Endothelial cell of umbilical vein (primary cell): ENCODE results near the gene TAF12. TPM values are rescaled to one million over a fixed set of nuclear protein-coding genes. Genes with fewer than 3 reads are reported as not detected.

Source experiments
- BruUV-seq: library from RNA; stranded (reverse); fragments of 400-500 nt; replicated peaks from 2 replicates; lab custom pipeline; 2021; lab: Mats Ljungman, UMichigan
- CTCF ChIA-PET: fragments of 300-600, 350-600 bp; sonication (Branson Sonifier 250); formaldehyde crosslinking; loops from one replicate; lab custom pipeline; 2021; ENCODE audit warnings: antibody characterized with exemption, inconsistent platforms; lab: Charles Lee
- POLR2A ChIA-PET: fragments of 300-600, 350-600 bp; sonication (Branson Sonifier 250); formaldehyde crosslinking; loops from one replicate; lab custom pipeline; 2021; ENCODE audit warnings: antibody characterized with exemption, inconsistent platforms; lab: Charles Lee
- DNase-seq: peaks from one replicate; pipeline ENCODE4 v3.0.0-alpha.2; 2011; ENCODE audit warnings: low read depth, low spot score
- FAIRE-seq: peaks from 2 replicates; lab custom pipeline; 2011; peaks lifted over from hg19 to GRCh38; lab: Jason Lieb, UNC
- H2AFZ ChIP-seq: 2 replicates; pipeline ENCODE4 v1.6.0; 2012; ENCODE audit warnings: low read depth, low read length, control low read depth, inconsistent platforms
- H3K27ac ChIP-seq: 2 replicates; pipeline ENCODE4 v1.5.1; 2011; ENCODE audit warnings: low read depth, mild to moderate bottlenecking, control low read depth, low read length, moderate library complexity; ENCODE audit not compliant: insufficient read depth
- H3K27me3 ChIP-seq, 2 experiments: 2 replicates each; pipeline versions ENCODE4 v1.6.0 to v1.6.1; 2011; ENCODE audit warnings: low read length in 2 of 2, mixed read lengths in 1 of 2; ENCODE audit not compliant: control insufficient read depth in 2 of 2, insufficient read depth in 2 of 2
- H3K36me3 ChIP-seq, 2 experiments: 2 replicates in 1 of 2; 3 replicates in 1 of 2; pipeline ENCODE4 v1.5.1; 2011; ENCODE audit warnings: low read length in 2 of 2, mild to moderate bottlenecking in 1 of 2, moderate library complexity in 1 of 2; ENCODE audit not compliant: control insufficient read depth in 2 of 2, insufficient read depth in 2 of 2; ENCODE audit errors: extremely low read depth in 1 of 2
- H3K4me1 ChIP-seq: 3 replicates; pipeline ENCODE4 v1.5.1; 2011; ENCODE audit warnings: mild to moderate bottlenecking, low read length; ENCODE audit not compliant: control insufficient read depth, insufficient read depth; ENCODE audit errors: extremely low read depth
- H3K4me2 ChIP-seq: 2 replicates; pipeline ENCODE4 v1.6.1; 2011; ENCODE audit warnings: low read length, control low read depth, mixed read lengths; ENCODE audit not compliant: insufficient read depth
- H3K4me3 ChIP-seq, 3 experiments: fragments of 200-600 bp in 1 of 3; sonication (generic), shearing (Covaris generic) in 1 of 3; replicated peaks in 1 of 3; 2 replicates each; pipeline ENCODE4 v1.5.1; 2011 to 2016; ENCODE audit warnings: control low read depth in 3 of 3, low read length in 3 of 3, mild to moderate bottlenecking in 2 of 3, inconsistent platforms in 1 of 3, low read depth in 1 of 3, moderate library complexity in 1 of 3; ENCODE audit not compliant: insufficient read depth in 1 of 3
- H3K79me2 ChIP-seq: 2 replicates; pipeline ENCODE4 v1.6.0; 2012; ENCODE audit warnings: low read length, inconsistent platforms; ENCODE audit not compliant: control insufficient read depth, insufficient read depth
- H3K9ac ChIP-seq: replicated peaks from 2 replicates; pipeline ENCODE3; 2011; ENCODE audit warnings: low read length, control low read depth; ENCODE audit not compliant: insufficient read depth; ENCODE audit errors: extremely low read depth
- H3K9me1 ChIP-seq: replicated peaks from 3 replicates; pipeline ENCODE4 v1.6.0; 2011; ENCODE audit warnings: mild to moderate bottlenecking, low read length; ENCODE audit not compliant: control insufficient read depth, insufficient read depth; ENCODE audit errors: extremely low read depth
- H3K9me3 ChIP-seq: replicated peaks from 2 replicates; pipeline ENCODE4 v1.5.1; 2012; ENCODE audit warnings: low read length, inconsistent platforms; ENCODE audit not compliant: control insufficient read depth, insufficient read depth
- H4K20me1 ChIP-seq: replicated peaks from 2 replicates; pipeline ENCODE3; 2011; ENCODE audit warnings: mild to moderate bottlenecking, low read length; ENCODE audit not compliant: control insufficient read depth, insufficient read depth; ENCODE audit errors: extremely low read depth
- EZH2 ChIP-seq: IDR thresholded peaks from 2 replicates; pipeline ENCODE4 v1.6.1; 2012; ENCODE audit warnings: borderline replicate concordance, low read depth, mild to moderate bottlenecking, moderate library complexity, low read length, inconsistent platforms; ENCODE audit not compliant: severe bottlenecking
- FOS ChIP-seq: IDR thresholded peaks from 2 replicates; pipeline ENCODE4 v1.6.1; 2011; ENCODE audit warnings: mild to moderate bottlenecking, low read length, moderate library complexity, borderline replicate concordance; ENCODE audit not compliant: insufficient read depth
- GATA2 ChIP-seq: IDR thresholded peaks from 2 replicates; pipeline ENCODE4 v1.7.0; 2011; ENCODE audit warnings: low read depth, mild to moderate bottlenecking, moderate library complexity, mixed read lengths, low read length; ENCODE audit not compliant: insufficient read length, insufficient read depth
- JUN ChIP-seq: IDR thresholded peaks from 2 replicates; pipeline ENCODE4 v1.6.1; 2011; ENCODE audit warnings: borderline replicate concordance, low read depth; ENCODE audit not compliant: insufficient read length, insufficient read depth
- MAX ChIP-seq: IDR thresholded peaks from 2 replicates; pipeline ENCODE4 v1.6.1; 2011; ENCODE audit not compliant: insufficient read depth, insufficient read length
- MYC ChIP-seq: IDR thresholded peaks from one replicate; pipeline ENCODE4 v1.6.1; 2011; ENCODE audit warnings: mild to moderate bottlenecking, low read depth, low read length
- POLR2A ChIP-seq: IDR thresholded peaks from 2 replicates; pipeline ENCODE4 v1.6.1; 2012; ENCODE audit warnings: low read depth, mild to moderate bottlenecking, control low read depth, low read length
- POLR2AphosphoS5 ChIP-seq: IDR thresholded peaks from 2 replicates; pipeline ENCODE4 v1.6.1; 2012; ENCODE audit warnings: low read depth, mild to moderate bottlenecking, control low read depth, low read length, moderate library complexity; ENCODE audit not compliant: insufficient read depth
- dilution Hi-C: fragments of 300-500 bp; cut with MboI; formaldehyde crosslinking; loops from one replicate; pipeline ENCODE4 v1.15.0; 2019; ENCODE audit warnings: low sequenced_read_pairs; ENCODE audit not compliant: extremely low pct_ligation_motif_present
- intact Hi-C: fragments of 100-400 bp; cut with micrococcal nuclease; formaldehyde crosslinking; loops from one replicate; pipeline ENCODE4 v1.10.0; 2022
- polyA plus RNA-seq, 4 experiments: library from polyadenylated mRNA; depleted of rRNA in 3 of 4; stranded (reverse) in 3 of 4; unstranded in 1 of 4; fragments of >200 nt; gene quantifications; 2 replicates each; pipeline versions ENCODE4 v1.2.1 to v1.2.3, GENCODE V29; 2011 to 2012; ENCODE audit warnings: missing spikeins in 1 of 4
- total RNA-seq: library from RNA; stranded (reverse); gene quantifications from 2 replicates; pipeline ENCODE4 v1.2.3, GENCODE V29; 2021

TAF12 gene
- total and polyA plus RNA-seq, 2 donors (not counting 3 experiments of a cell fraction or from before 2014, with no cell fraction given), result 17.7 to 18.2 TPM

DNA sequence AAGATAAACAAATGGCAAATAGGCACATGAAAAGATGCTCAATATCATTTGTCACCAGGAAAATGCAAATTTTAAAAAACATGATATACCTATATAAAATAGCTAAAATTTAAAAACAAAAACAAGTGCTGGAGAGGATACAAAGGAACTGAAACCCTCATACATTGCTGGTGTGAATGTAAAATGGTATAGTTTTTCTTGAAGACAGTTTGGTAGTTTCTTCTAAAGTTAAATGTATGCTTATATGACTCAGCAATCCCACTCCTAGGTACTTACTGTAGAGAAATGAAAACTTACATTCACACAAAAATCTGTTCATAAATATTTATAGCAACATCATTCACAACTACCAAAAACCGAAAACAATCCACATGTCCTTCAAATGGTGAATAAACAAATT lies 11.2 kb downstream of the TAF12 start:
- TF ChIP-seq POLR2A (no peak), MYC (no peak), MAX (no peak), JUN (no peak), FOS (no peak), POLR2AphosphoS5 (no peak)
- POLR2A ChIA-PET, result no interaction called here
- Histone ChIP-seq H3K27me3 (no peaks in the 10 kb centered on the region), H3K9me3 (no peaks in the 10 kb centered on the region), H3K4me3 (no peak overlapping the region), H3K9ac (no peak overlapping the region), H3K9me1 (no peaks in the 10 kb centered on the region), H3K4me1 (no peaks in the 10 kb centered on the region), H3K4me2 (no peak overlapping the region), H3K27ac (no peak overlapping the region), H3K79me2 (no peaks in the 10 kb centered on the region), H2AFZ (no peak overlapping the region), H3K36me3 (no peaks in the 10 kb centered on the region), H4K20me1 (no peaks in the 10 kb centered on the region)
- no peak for FAIRE-seq
- BruUV-seq, result no TSS peak
- dilution Hi-C loops (no loop called here), intact Hi-C loops (no loop called here)
- DNase-seq, result no peak
- CTCF ChIA-PET, result interaction anchor here (1.0 kb wide), 1 partner anchor 9 kb away, joined by 3 read pairs; no protein-coding TSS in a partner anchor

DNA sequence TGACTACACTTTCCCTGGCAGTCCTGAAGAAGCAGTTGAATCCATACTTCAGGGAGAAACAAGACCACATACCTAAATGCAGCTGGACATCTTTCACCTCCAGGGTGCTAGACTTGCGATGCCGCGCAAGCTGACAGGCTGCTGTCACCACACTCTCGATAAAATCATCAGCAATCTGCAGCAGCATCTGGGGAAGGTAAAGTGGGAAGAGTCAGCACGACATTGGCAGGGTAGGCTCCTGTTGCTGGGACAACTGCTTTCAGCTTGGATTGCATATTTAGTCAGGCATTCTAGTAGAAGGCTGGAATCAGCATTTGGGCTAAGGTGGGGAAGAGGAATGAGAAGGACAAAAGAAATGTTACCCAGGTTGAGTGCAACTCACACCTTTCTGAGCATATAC lies 29.7 kb downstream of the TAF12 start:
- Histone ChIP-seq H3K27me3 (no peaks in the 10 kb centered on the region), H3K79me2 (no peaks in the 10 kb centered on the region), H4K20me1 (no peaks in the 10 kb centered on the region), H3K4me3 (no peak overlapping the region), H3K9ac (no peak overlapping the region), H3K36me3 (peaks cover 0 to 6% of the 10 kb centered on the region in 2 experiments), H3K9me3 (no peaks in the 10 kb centered on the region), H3K4me1 (no peaks in the 10 kb centered on the region), H3K27ac (no peak overlapping the region), H3K4me2 (no peak overlapping the region), H2AFZ (no peak overlapping the region), H3K9me1 (no peaks in the 10 kb centered on the region)
- TF ChIP-seq GATA2, result no peak
- TF ChIP-seq EZH2, result no peak
- no peak for TF ChIP-seq MYC
- TF ChIP-seq MAX, result no peak
- intact Hi-C loops (no loop called here), dilution Hi-C loops (loop anchor here (25.0 kb wide), 1 partner anchor 351 kb away; the partner anchor contains the start of gene SESN2)
- CTCF ChIA-PET, result interaction anchor here (2.7 kb wide), 1 partner anchor 11 kb away, joined by 11 read pairs; no protein-coding TSS in a partner anchor
- POLR2A ChIA-PET, result no interaction called here
- BruUV-seq, result no TSS peak
- FAIRE-seq (no peak), DNase-seq (no peak)
